Stimulated activated CD8-positive, alpha-beta memory T cell treated with anti-CD3 and anti-CD28 coated beads, Interleukin-7, amount 100 ng/mL, for 1 hour (primary cell): ENCODE data around the gene TMA16.
"Not testable (repeated sequence)": the region's sequence is repeated elsewhere in the genome, so short reads cannot be mapped to it uniquely, and the experiment has no call there.

Source experiments
- DNase-seq, 2 donors: peaks; one replicate each; pipeline ENCODE4 v3.0.0-alpha.2; 2020; ENCODE audit warnings: low read depth in 2 of 2

Gene TMA16

GRCh38 chr4:163515198-163515597, 20.7 kb downstream of the TMA16 start:
- DNase-seq: no peak

GRCh38 chr4:163523791-163524365, 29.4 kb downstream of the TMA16 start:
- DNase-seq: no peak

GRCh38 chr4:163525982-163526381, 31.5 kb downstream of the TMA16 start:
- no peak for DNase-seq

- DNase-seq: no peak
Measured at GRCh38 chr4:163527172-163527571, 32.7 kb downstream of the TMA16 start.

- no peak for DNase-seq
Measured at GRCh38 chr4:163528653-163529052, 34.2 kb downstream of the TMA16 start.

GRCh38 chr4:163534056-163534455, 39.6 kb downstream of the TMA16 start:
- no peak for DNase-seq

GRCh38 chr4:163535657-163536056, 41.2 kb downstream of the TMA16 start:
- DNase-seq: no peak

GRCh38 chr4:163536091-163536490, 41.6 kb downstream of the TMA16 start:
- DNase-seq: no peak

GRCh38 chr4:163537114-163537513, 42.6 kb downstream of the TMA16 start:
- no peak for DNase-seq

- not testable (repeated sequence) for DNase-seq
Measured at GRCh38 chr4:163538820-163539219, 44.3 kb downstream of the TMA16 start.

- no peak for DNase-seq
Measured at GRCh38 chr4:163540448-163540847, 46.0 kb downstream of the TMA16 start.

GRCh38 chr4:163540977-163541376, 46.5 kb downstream of the TMA16 start:
- no peak for DNase-seq

- no peak for DNase-seq
Measured at GRCh38 chr4:163542275-163542674, 47.8 kb downstream of the TMA16 start.

GRCh38 chr4:163544407-163545038, 50.0 kb downstream of the TMA16 start:
- DNase-seq: peak; percentile 32 to 44

- no peak for DNase-seq
Measured at GRCh38 chr4:163548481-163549243, 54.2 kb downstream of the TMA16 start.

GRCh38 chr4:163550869-163551267, 56.4 kb downstream of the TMA16 start:
- DNase-seq: no peak

- no peak for DNase-seq
Measured at GRCh38 chr4:163553146-163553545, 58.7 kb downstream of the TMA16 start.

GRCh38 chr4:163554870-163555465, 60.5 kb downstream of the TMA16 start:
- DNase-seq: no peak

- no peak for DNase-seq
Measured at GRCh38 chr4:163556177-163556576, 61.7 kb downstream of the TMA16 start.

GRCh38 chr4:163556650-163557391, 62.3 kb downstream of the TMA16 start:
- DNase-seq: no peak

- DNase-seq: no peak
Measured at GRCh38 chr4:163558539-163559044, 64.1 kb downstream of the TMA16 start.

GRCh38 chr4:163562496-163562895, 68.0 kb downstream of the TMA16 start:
- DNase-seq: no peak
